ACC112 (cell line): ENCODE data around the gene COX7A1.

Experiments
- H2AFZ ChIP-seq: fragments of 200-600 bp; sonication (generic); one replicate; pipeline ENCODE4 v1.6.0; 2017; ENCODE audit warnings: antibody characterized with exemption, low read length; ENCODE audit not compliant: unreplicated experiment
- H3K27ac ChIP-seq: fragments of 200-600 bp; sonication (generic); 2 replicates; pipeline ENCODE4 v1.5.1; 2014; ENCODE audit warnings: low read depth, mild to moderate bottlenecking, antibody characterized with exemption, low read length, moderate library complexity
- H3K27me3 ChIP-seq: fragments of 200-600 bp; sonication (generic); 2 replicates; pipeline ENCODE4 v1.6.1; 2014; ENCODE audit warnings: mild to moderate bottlenecking, antibody characterized with exemption, low read length, moderate library complexity, mixed read lengths; ENCODE audit not compliant: insufficient read depth
- H3K36me3 ChIP-seq: fragments of 200-600 bp; sonication (generic); 2 replicates; pipeline ENCODE4 v1.6.1; 2016; ENCODE audit warnings: mild to moderate bottlenecking, antibody characterized with exemption, low read length, moderate library complexity, mixed read lengths; ENCODE audit not compliant: insufficient read depth
- H3K4me1 ChIP-seq: fragments of 200-600 bp; sonication (generic); one replicate; pipeline ENCODE4 v1.6.1; 2016; ENCODE audit warnings: low read length, mixed read lengths; ENCODE audit not compliant: insufficient read depth, unreplicated experiment, control insufficient read depth
- H3K4me3 ChIP-seq: fragments of 200-600 bp; sonication (generic); 2 replicates; pipeline ENCODE4 v1.5.1; 2014; ENCODE audit warnings: mild to moderate bottlenecking, low read depth, low read length
- H3K79me2 ChIP-seq: fragments of 200-600 bp; sonication (generic); one replicate; pipeline ENCODE4 v1.6.0; 2016; ENCODE audit warnings: low read length; ENCODE audit not compliant: control insufficient read depth, unreplicated experiment, insufficient read depth

Gene COX7A1

DNA sequence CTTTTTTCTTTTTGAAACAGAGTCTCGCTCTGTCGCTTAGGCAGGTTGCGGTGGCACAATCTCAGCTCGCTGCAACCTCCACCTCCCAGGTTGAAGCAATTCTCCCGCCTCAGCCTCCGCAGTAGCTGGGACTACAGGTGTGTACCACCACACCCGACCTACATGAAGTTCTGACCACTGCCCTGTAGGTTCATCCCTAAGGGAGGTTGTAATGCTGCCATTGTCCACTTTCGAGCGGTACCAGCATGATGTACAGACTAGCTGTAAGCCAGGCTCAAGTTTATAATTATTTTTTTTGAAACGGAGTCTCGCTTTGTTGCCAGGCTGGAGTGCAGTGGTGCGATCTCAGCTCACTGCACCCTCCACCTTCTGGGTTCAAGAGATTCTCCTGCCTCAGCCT lies 11.6 kb upstream of the COX7A1 start:
- Histone ChIP-seq H3K4me1 (no peaks in the 10 kb centered on the region), H3K36me3 (no peaks in the 10 kb centered on the region), H3K27ac (no peak overlapping the region), H3K27me3 (no peaks in the 10 kb centered on the region), H3K79me2 (no peaks in the 10 kb centered on the region), H3K4me3 (no peak overlapping the region), H2AFZ (no peak overlapping the region)

DNA sequence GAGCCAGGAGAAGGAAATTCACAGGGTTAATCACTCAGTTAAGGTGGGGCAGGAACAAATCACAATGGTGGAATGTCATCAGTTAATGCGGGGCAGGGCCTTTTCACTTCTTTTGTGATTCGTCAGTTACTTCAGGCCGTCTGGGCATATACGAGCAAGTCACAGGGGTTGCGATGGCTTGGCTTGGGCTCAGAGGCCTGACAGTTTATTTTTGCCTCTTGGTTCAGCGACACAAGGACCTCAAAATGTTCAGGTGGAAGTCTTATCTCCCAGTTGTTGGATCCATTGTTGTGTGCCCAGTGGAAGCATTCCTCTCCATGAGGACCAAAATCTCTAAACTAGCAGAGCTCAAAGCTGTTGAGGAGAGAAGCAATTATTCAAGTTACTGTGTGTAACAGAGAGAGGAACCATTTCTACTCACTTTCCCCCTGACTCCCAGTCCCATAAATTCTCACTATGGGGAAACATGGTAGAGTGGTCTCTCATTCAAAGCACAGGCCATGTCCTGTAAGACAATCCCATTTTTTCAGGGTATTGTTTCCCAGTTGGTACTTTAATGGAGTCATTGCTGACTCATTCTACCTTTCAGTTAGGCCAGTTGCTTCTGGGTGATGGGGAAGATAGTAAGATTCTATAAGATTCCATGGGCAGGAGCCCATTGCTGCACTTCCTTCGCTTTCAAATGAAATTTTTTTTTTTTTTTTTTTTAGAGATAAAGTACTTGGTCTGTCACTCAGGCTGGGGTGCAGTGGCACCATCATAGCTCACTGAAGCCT lies 8.8 kb upstream of the COX7A1 start:
- no peak overlapping the region for H3K27ac ChIP-seq
- no peak overlapping the region for H2AFZ ChIP-seq
- no peaks in the 10 kb centered on the region for H3K4me1 ChIP-seq
- no peaks in the 10 kb centered on the region for H3K36me3 ChIP-seq
- no peaks in the 10 kb centered on the region for H3K79me2 ChIP-seq
- H3K4me3 ChIP-seq, result no peak overlapping the region
- no peaks in the 10 kb centered on the region for H3K27me3 ChIP-seq

DNA sequence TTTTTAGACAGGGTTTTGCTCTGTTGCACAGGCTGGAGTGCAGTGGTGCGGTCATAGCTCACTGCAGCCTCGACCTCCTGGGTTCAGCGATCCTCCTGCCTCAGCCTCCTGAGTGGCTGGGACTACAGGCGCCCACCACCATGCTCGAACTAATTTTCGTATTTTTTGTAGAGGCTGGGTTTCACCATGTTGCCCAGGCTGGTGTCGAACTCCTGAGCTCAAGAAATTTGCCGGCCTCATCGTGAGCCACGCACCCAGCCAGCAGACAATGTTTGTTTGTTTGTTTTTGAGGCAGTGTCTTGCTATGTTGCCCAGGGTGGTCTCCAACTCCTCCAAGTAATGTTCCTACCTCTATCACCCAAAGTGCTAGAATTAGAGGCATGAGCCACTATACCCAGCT lies 879 bp upstream of the COX7A1 start:
- Histone ChIP-seq H3K36me3 (no peaks in the 10 kb centered on the region), H3K4me1 (peaks cover 2% of the 10 kb centered on the region), H3K27ac (no peak overlapping the region), H3K4me3 (no peak overlapping the region), H3K79me2 (no peaks in the 10 kb centered on the region), H3K27me3 (no peaks in the 10 kb centered on the region), H2AFZ (no peak overlapping the region)

DNA sequence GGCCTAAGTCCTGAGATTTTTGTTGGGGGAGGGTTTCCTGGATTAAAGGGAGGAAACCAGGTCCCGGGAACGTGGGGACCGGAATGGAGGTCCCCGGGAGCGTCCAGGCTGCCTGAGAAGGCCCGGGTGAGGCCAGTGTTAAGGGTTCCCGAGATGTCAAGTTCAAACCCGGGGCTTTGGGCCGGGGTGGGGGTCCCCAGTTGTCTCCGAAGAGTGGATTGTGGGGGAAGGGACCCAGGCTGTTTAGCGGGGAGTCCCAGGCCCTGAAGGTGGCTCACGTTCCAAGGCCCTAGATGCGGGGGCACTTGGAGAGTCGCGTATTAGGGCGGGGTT lies 262 bp downstream of the COX7A1 start:
- Histone ChIP-seq H3K27ac (no peak overlapping the region), H2AFZ (no peak overlapping the region), H3K4me1 (peaks cover 2% of the 10 kb centered on the region), H3K79me2 (no peaks in the 10 kb centered on the region), H3K27me3 (no peaks in the 10 kb centered on the region), H3K36me3 (no peaks in the 10 kb centered on the region), H3K4me3 (peak overlapping the region; percentile 61)

DNA sequence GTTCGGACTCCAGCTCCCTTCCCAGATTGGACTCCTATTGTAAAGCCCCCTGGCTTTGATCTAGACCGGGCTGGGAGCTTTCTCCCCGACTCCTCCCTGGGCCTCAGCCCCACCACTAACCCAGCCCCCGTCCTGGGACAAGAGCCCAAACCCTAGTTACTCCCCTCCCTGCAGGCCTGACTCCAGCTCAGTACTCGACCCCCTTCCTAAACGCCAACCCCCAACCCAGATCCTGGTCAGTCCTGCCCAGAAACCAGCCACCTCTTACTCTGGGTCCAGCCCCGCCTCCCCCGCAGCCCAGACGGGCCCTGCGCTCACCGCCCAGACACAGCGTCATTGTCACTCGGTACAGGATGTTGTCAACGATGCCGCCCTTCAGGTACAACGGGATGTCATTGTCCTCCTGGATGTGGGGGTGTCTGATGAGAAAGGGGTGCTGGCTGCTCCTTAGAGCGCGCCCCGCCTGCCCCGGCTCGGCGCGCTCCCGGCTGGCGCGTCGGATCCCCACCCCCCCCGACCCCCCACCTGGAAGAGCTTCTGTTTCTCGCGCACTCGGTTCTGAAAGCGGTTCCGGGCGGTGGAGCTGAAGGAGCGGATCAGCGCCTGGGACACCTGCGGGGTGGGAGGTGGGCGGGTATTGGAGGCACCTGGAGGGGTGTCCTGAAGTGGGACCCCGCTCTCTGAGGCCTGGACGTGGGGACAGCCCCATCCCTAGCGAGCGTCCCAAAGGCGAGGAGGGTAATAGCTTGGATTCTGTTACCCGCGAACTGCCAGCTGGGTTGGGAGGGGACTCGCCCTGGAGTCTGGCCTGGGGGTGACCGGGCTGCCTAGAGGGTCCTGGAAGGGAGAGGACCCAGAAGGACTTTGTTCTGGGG lies 866 bp downstream of the COX7A1 start:
- Histone ChIP-seq H3K27ac (no peak overlapping the region), H3K4me1 (peaks cover 2% of the 10 kb centered on the region), H3K36me3 (no peaks in the 10 kb centered on the region), H2AFZ (no peak overlapping the region), H3K79me2 (no peaks in the 10 kb centered on the region), H3K4me3 (peak overlapping the region; percentile 61), H3K27me3 (no peaks in the 10 kb centered on the region)

DNA sequence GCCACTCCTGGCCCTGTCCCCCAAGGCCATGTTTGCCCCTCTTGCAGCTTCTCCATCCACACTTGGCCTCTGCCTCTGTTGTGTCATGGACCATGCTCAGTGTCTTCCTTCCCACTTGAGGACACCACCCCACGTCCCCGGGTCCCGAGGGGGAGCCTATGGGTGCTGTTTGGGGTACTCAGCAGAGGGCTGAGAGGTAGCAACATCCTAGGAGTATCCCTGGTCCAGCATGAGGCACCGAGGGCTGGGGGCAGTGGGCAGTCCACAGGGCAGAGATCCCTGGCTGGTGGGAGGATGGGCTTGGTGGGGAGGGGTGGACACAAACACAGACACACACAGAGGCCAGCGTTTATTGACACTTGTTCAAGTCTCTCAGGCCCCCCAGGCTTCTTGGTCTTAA lies 1.7 kb downstream of the COX7A1 start:
- no peak overlapping the region for H3K4me3 ChIP-seq
- peaks cover 2% of the 10 kb centered on the region for H3K4me1 ChIP-seq
- no peak overlapping the region for H2AFZ ChIP-seq
- H3K79me2 ChIP-seq, result no peaks in the 10 kb centered on the region
- H3K36me3 ChIP-seq, result no peaks in the 10 kb centered on the region; the same call in 1 of the 2 replicates
- H3K27ac ChIP-seq, result no peak overlapping the region
- H3K27me3 ChIP-seq, result no peaks in the 10 kb centered on the region

DNA sequence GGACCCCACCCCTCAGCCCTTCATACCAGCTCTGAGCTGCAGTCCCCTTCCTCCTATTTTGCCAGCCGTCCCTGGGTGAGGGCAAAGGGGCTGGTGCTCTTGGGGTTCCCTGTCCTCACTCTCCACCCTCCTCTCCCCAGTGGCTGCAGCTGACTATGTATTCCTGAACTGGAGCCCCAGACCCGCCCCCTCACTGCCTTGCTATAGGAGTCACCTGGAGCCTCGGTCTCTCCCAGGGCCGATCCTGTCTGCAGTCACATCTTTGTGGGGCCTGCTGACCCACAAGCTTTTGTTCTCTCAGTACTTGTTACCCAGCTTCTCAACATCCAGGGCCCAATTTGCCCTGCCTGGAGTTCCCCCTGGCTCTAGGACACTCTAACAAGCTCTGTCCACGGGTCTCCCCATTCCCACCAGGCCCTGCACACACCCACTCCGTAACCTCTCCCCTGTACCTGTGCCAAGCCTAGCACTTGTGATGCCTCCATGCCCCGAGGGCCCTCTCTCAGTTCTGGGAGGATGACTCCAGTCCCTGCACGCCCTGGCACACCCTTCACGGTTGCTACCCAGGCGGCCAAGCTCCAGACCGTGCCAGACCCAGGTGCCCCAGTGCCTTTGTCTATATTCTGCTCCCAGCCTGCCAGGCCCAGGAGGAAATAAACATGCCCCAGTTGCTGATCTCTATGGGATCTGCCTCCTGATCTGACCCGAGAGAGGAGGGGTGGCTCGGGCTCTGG lies 2.4 kb downstream of the COX7A1 start:
- Histone ChIP-seq H3K4me1 (peaks cover 2% of the 10 kb centered on the region), H3K36me3 (peaks cover under 1% of the 10 kb centered on the region; the same call in 1 of the 2 replicates), H3K27me3 (no peaks in the 10 kb centered on the region)

DNA sequence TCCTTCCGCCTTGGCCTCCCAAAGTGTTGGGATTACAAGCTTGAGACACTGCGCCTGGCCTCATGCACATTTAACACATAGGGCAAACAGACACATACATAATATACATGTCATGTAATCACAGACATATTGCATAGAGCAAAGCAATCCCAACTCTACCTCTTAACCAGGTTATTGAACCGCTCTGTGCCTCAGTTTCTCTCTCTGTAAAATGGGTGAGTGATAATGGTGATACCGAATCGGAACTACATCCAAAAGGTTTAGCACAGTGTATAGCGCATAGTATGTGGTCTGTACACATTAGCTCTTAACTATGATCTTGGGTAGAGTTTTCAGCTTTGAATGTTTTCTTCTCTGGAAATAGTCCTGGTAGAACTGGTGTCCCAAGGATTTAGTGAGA lies 7.6 kb downstream of the COX7A1 start:
- Histone ChIP-seq H2AFZ (no peak overlapping the region), H3K27ac (no peak overlapping the region), H3K4me1 (peaks cover 5% of the 10 kb centered on the region), H3K36me3 (peaks cover 8% of the 10 kb centered on the region), H3K4me3 (no peak overlapping the region), H3K79me2 (peaks cover 18% of the 10 kb centered on the region), H3K27me3 (no peaks in the 10 kb centered on the region)

More for the DNA sequence above, 2.4 kb downstream of the COX7A1 start:
- Histone ChIP-seq H3K79me2 (no peaks in the 10 kb centered on the region), H3K4me3 (no peak overlapping the region), H2AFZ (no peak overlapping the region), H3K27ac (no peak overlapping the region)

DNA sequence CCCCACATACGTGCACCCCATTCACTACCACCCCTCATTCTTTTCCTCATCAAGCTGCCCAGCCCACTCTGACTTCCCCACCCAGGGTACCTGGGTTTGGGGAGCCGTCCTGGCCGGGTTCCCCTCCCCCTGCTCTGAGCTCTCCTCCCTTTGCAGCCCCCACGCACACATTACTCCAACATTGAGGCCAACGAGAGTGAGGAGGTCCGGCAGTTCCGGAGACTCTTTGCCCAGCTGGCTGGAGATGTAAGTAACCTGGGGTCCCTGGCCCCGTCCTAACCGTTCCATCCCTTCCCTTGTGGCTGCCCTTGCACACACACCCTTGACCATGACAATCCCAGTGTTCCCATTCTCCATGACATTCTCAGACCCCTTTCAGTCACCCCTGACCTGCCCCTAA lies 9.8 kb downstream of the COX7A1 start:
- peaks cover 18% of the 10 kb centered on the region for H3K79me2 ChIP-seq
- H3K36me3 ChIP-seq, result peaks cover 8% of the 10 kb centered on the region
- H2AFZ ChIP-seq, result no peak overlapping the region
- H3K27ac ChIP-seq, result no peak overlapping the region
- H3K27me3 ChIP-seq, result no peaks in the 10 kb centered on the region
- H3K4me3 ChIP-seq, result no peak overlapping the region
- H3K4me1 ChIP-seq, result peaks cover 5% of the 10 kb centered on the region

DNA sequence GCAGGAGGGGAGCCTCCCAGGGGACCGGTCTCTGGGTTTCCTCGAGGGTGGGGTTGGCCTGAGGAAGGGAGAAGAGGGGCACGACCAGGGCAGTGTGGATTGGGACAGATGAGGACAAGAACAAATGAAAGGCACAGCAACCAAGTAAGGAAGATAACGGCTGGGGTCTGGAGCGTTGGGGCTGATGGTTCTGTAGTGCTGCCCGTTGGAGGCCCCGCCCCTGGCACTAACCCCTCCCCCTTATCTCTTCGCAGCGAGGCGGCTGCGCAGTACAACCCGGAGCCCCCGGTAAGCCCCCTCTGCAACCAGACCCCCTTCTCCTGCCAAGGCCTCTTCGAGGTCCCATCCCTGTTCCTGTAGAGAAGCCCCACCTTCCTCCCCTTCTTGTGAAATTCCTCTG lies 10.2 kb downstream of the COX7A1 start:
- Histone ChIP-seq H3K4me1 (peaks cover 7% of the 10 kb centered on the region), H3K27ac (no peak overlapping the region), H2AFZ (no peak overlapping the region), H3K4me3 (0 out of 2 replicates have a peak overlapping the region, but pooled peaks have one; percentile 91), H3K36me3 (peaks cover 8% of the 10 kb centered on the region), H3K79me2 (peaks cover 18% of the 10 kb centered on the region), H3K27me3 (no peaks in the 10 kb centered on the region)
